22Rv1 (cell line): ENCODE results near the gene LITAFD.

Experiments used
- CTCF ChIP-seq: fragments of 450-650 bp; IDR thresholded peaks from 2 replicates; pipeline ENCODE4 v1.5.1; 2017; ENCODE audit warnings: mild to moderate bottlenecking
- ZFX ChIP-seq: fragments of 450-650 bp; IDR thresholded peaks from 2 replicates; pipeline ENCODE4 v1.6.1; 2017; ENCODE audit warnings: antibody characterized with exemption, borderline replicate concordance

- TF ChIP-seq CTCF (no peak), ZFX (no peak)
Measured at GRCh38 chr16:8859913-8860881, 22.0 kb upstream of the LITAFD start.
